GM18951 (cell line): ENCODE results near the gene CCR8.

ENCODE experiments used
- POLR2A ChIP-seq: IDR thresholded peaks from 4 replicates; pipeline ENCODE4 v1.6.1; 2011; ENCODE audit warnings: mild to moderate bottlenecking; ENCODE audit not compliant: insufficient read length, insufficient read depth; ENCODE audit errors: extremely low read depth
- in situ Hi-C: fragments of 300-500 bp; cut with MboI; formaldehyde crosslinking; loops from one replicate; pipeline ENCODE4 v1.12.0; 2022; ENCODE audit warnings: low sequenced_read_pairs, mixed read lengths, inconsistent platforms; ENCODE audit not compliant: unreplicated experiment

CCR8 gene

DNA sequence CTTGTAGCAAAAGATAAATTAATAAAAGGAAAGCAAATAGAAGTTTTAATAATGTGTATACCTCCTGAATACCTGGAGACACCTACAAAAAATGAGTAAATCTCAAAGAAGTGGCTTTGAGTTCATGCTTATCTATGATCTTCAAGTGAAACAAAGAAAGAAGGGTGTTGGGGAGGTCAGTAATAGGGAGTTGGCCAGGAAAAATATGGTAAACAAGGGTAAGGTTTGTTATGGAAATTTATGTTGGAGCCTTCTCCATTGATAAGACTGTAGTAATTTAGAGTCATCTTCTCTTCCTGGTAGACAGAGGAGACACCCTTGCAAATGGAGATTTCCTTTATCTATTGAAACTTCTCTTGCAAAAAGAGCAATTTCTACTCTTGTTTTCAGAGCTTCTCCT lies 6.6 kb upstream of the CCR8 start:
- in situ Hi-C loops = no loop called here
- TF ChIP-seq POLR2A = no peak

DNA sequence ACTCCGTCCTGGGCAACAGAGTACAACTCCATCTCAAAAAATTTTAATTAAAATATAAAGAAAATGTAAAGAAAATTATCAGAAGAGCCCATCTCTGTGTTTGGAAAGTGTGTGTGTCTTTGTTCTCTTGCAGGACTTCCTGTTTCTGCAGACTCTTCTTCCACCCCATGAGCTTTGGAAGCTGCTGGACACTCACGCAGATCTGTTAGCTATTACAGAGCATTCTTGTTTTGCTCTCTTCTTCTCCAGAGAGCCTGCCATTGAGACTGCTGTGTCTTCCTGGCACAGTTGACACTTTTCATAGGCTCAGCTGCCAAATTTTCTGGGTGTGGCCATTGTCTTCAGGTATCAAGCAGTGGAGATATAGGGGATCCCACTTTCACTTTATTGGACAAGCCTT lies 6.0 kb upstream of the CCR8 start:
- in situ Hi-C loops = no loop called here

DNA sequence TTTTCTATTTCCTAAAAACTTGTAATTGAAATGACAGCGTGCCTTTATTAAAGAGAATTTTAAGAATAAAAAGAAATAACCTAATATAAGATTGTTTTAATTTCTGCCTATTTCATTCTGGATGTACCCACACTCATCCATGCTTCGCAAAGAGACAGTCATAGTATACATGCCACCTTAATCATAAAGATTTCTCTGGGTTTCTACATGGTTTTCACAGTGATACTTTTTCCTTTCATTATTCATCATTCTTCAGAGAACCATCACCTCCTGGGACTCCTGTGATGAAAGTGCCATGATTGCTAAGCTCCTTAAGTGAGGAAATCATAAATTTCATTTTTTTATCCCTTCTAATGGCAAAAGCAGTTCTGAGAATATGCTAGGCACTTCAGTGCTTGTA lies 4.3 kb upstream of the CCR8 start:
- TF ChIP-seq POLR2A = no peak

More for the DNA sequence above, 6.0 kb upstream of the CCR8 start:
- no peak for TF ChIP-seq POLR2A

DNA sequence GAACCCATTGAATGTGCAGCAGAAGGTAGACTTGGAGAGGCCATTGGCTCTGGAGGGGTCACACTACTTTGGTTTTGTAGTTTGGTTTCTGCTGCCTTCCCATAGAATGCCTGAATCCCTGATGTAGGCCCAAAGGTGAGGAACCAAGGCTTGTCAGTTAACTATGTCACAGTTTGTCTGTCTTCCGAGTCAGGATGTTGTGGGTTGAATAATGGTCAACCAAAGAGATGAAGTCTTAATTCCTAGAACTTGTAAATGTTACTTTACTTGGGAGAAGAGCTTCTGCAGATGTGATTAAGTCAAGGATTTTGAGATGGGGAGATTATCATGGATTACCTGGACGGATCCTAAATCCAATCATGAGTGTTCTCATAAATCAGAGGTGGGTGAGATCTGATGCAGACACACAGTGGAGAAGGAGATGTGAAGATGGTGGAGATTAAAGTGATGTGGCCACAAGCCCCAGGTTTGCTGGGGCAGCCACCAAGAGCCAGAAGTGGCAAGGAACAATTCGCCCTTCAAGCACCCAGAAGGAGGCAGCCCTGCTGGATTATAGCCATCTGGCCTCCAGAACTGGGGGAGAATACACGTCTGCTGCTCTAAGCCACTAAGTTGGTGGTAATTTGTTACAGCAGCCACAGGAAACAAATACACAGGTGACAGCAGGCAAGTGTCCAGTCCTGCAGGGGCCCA lies 2.3 kb upstream of the CCR8 start:
- no peak for TF ChIP-seq POLR2A
- in situ Hi-C loops = no loop called here

More for the DNA sequence above, 4.3 kb upstream of the CCR8 start:
- in situ Hi-C loops = no loop called here

DNA sequence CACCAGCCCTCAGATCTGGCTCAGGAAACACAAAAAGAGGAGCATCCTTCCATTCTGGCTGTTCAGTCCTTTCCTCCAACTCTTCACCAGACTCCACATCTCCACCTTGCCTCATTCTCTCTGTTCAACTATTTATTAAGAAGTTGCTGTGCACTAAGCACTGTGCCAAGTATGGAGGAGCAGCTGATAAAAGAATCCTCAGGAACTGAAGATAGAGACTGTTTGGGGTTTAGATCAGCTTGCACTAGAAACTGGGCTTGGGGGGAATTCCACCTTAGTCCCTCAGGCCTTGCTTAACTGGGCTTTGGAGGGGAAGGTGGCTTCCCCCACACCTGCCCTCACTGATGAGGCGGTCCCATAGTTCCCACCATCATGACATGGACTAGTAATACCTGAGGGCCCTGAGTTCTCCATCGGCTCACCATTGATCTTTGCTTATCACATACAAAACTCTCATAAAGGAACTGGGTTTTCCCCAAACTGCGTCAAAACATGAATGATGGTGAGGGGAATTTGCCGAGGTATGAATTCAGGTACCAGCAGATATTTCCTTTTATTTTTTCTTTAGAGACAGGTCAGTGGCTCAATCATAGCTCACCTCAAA lies 1.7 kb upstream of the CCR8 start:
- TF ChIP-seq POLR2A = no peak
- in situ Hi-C loops = no loop called here

DNA sequence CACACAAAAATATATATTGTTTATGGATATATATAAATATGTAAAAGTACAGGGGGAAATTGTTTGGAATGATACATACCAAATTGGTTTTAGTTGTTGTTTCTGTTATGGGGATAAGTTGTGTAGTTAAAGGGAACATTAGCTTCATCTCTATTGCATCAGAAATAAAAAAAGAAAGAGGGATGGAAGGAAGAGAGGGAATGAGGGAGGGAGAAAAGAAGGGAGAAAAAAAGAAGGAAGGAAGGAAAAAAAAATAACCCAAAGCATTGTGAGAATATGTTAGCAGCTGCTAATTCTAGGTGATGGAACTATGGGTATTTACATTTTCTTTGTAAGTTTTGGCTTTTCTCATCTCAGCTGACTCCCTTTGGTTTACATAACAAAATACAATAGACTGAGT lies 1.3 kb downstream of the CCR8 start:
- TF ChIP-seq POLR2A = no peak
- in situ Hi-C loops = no loop called here

DNA sequence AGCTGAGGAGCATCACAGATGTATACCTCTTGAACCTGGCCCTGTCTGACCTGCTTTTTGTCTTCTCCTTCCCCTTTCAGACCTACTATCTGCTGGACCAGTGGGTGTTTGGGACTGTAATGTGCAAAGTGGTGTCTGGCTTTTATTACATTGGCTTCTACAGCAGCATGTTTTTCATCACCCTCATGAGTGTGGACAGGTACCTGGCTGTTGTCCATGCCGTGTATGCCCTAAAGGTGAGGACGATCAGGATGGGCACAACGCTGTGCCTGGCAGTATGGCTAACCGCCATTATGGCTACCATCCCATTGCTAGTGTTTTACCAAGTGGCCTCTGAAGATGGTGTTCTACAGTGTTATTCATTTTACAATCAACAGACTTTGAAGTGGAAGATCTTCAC lies 3.0 kb downstream of the CCR8 start:
- in situ Hi-C loops = no loop called here
- TF ChIP-seq POLR2A = no peak

DNA sequence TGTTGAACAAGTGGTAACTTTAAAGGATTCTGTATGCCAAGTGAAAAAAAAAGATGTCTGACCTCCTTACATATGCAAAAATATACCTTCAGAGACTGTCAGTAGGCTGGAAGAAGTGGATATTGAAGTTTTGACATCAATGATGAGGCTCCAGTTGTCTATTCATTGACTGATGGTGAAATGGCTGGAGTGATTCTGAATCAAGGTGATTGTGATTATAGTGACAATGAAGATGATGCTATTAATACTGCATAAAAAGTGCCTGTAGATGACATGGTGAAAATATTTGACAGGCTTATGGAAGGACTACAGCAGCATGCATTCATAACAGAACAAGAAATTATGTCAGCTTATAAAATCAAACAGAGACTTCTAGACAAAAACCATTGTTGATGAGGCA lies 4.1 kb downstream of the CCR8 start:
- TF ChIP-seq POLR2A = no peak
- in situ Hi-C loops = no loop called here

DNA sequence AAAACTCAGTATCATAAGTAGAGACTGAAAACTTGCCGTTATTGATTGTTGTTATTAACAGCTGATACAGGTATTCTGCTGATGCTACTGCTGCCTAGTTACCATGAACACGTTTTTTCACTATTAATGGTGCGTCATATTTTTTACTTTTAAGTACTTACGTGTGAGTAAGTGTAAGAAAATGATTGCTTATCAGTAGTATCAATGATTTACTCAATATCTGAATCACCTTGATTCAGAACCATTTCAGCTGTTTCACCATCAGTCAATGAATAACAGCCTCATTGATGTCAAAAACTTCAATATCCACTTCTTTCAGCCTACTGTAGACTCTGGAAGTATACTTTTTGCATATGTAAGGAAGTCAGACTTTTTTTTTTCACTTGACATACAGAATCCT lies 4.7 kb downstream of the CCR8 start:
- in situ Hi-C loops = no loop called here

DNA sequence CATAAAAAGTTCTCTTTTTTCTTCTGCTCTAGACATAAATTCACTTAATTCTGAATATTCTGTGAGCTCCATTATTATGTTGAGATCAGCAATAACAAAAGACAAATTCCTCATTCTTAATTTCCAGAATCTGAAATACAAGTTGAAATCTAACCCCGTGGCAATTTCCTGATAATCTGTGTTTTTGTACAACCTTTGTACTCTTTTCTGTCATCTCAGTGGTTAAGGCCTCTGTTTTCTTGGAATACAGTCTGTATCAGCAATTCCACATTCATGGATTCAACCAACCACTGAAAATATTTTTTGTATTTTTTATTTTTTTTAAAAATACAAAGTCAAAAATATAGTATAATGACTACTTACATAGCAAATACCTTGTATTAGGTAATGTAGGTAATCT lies 8.7 kb downstream of the CCR8 start:
- in situ Hi-C loops = no loop called here
- TF ChIP-seq POLR2A = no peak

More for the DNA sequence above, 4.7 kb downstream of the CCR8 start:
- TF ChIP-seq POLR2A = no peak

DNA sequence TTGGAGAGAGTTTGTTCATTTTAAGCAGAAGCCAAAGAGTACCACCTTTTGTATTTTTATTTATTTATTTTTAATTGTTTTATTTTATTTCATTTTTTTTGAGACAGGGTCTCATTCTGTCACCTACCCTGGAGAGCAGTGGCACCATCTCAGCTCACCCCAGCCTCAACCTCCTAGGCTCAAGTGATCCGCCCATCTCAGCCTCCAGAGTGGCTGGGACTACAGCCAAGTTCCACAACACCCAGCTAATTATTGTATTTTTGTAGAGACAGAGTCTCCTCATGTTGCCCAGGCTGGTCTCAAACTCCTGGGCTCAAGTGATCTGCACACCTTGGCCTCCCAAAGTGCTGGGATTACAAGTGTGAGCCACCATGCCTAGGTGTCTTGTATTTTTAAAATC lies 9.6 kb downstream of the CCR8 start:
- in situ Hi-C loops = no loop called here
- TF ChIP-seq POLR2A = no peak

DNA sequence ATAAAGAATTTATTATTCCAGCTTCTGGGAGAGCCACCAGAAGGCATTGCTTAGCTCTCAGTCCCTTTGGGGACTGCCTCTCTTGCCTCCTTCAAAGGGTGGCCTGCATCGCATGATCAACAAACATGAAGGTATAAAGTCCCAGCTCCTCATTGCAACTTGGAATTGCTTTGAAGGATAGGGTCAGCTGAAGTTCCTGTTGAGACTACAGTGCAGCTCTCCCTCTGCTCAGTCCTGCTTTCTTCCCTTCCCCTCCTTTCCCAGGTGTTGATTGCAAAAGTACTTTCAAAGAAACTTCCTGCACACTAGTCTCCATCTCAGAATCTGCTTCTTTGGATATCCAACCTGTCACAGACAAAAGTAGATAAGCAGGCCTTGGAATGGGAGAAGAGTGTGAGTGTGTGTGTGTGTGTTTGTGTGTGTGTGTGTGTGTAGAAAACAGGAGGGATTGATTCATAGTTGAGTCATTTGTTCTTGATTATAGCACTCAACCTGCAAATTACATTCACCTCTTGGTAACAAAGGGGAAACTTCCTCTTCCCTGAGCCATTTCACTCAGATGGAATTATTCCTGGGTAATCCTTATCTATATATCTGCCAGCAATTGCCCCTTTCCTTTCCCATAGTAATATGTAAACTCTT lies 13.7 kb downstream of the CCR8 start:
- in situ Hi-C loops = no loop called here
- no peak for TF ChIP-seq POLR2A

DNA sequence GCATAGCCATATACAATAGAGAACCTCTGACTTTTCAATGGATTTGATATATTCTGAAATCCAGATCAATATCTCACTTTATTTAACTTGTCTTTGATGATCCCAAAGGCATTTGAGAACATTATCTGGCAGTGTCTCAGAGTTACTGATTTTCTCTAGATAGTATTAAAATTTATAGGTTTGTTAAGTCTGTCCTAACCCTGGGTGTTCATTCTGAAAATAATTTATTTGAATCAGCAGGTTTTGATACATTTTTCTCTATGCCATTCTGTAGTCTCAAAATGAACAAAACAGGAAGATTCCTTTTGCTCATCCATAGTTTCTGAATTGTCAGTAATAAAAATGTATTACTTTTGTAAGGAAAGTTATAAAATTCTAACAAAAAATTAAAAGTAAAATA lies 14.3 kb downstream of the CCR8 start:
- TF ChIP-seq POLR2A = no peak
- in situ Hi-C loops = no loop called here

DNA sequence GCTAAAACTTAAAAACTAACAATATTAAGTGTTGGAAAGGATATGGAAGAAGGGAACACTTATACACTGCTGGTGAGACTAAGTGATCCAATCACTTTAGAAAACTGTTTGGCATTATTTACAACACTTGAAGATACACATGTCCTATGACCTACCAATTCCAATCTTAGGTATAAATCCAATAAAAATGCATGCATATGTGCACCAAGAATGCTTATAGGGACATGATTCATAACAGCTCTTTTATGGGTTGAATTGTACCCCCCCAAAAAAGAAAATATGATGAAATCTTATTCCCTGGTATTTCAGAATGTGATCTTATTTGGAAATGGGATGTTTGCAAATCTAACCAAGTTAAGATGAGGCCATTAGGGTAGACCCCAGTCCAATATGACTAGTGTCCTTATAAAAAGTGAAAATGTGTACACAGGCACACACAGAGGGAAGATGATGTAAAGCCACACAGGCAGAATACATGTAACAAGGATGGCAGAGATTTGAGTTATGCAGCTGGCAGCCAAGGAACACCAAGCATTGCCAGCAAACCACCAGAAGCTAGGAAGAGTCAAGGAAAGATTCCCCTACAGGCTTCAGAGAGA lies 15.3 kb downstream of the CCR8 start:
- TF ChIP-seq POLR2A = no peak
- in situ Hi-C loops = no loop called here
